Measurements from ENCODE around the gene TGFB2. TPM values are rescaled to one million over a fixed set of nuclear protein-coding genes. Genes with fewer than 3 reads are reported as not detected.

The TGFB2 gene
- total RNA-seq, 1 experiment from 2014 or later = not detected

DNA sequence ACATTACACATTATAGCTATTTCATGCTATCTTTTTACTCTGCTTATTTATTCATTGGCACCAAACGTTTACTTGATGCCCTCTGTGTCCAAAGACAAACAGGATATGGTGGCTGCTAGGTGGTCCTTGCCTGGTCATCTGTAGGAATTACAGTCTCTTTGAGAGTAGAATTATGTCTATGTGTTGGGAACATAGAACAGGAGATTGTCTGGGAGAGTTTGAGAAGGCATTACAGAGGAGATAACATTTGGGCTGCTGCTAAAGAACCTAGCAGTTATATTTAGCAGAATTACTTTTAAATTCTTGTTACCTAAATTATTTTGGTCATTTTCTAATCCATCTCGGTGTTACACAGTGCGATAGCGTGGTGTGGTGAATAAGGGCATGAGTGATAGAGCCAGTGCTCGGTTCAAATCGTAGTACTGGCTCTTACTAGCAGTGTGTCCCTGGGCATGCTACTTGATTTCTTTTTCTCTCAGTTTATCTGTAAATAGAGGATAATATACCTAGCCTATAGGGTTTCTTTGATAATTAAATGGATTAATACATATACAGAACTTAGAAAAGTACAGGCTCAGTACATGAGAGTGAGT, 39.6 kb upstream of the TGFB2 start:
- Histone ChIP-seq H3K27me3 (ENCODE audit: insufficient read depth, low read length) (no peaks in the 10 kb centered on the region), H2AFZ (ENCODE audit: low read length) (no peak overlapping the region), H2AK5ac (ENCODE audit: insufficient read length, low read length) (no peak overlapping the region), H3K14ac (ENCODE audit: insufficient read depth, low read length) (no peak overlapping the region), H4K20me1 (ENCODE audit: control insufficient read depth, insufficient read depth, insufficient read length) (no peaks in the 10 kb centered on the region), H3K23me2 (ENCODE audit: insufficient read length, low read depth, low read length, poor library complexity, severe bottlenecking) (no peaks in the 10 kb centered on the region), H3K79me1 (ENCODE audit: insufficient read depth, low read depth, low read length, poor library complexity, severe bottlenecking) (peaks cover 4% of the 10 kb centered on the region), H3T11ph (ENCODE audit: low read length) (no peak overlapping the region), H3K9me3 (ENCODE audit: control insufficient read depth, low read depth, low read length) (no peaks in the 10 kb centered on the region), H3K56ac (ENCODE audit: insufficient read length, low read depth, low read length) (no peak overlapping the region), H4K8ac (replicated peaks; ENCODE audit: insufficient read length, low read depth, low read length) (no peak overlapping the region), H3K27ac (ENCODE audit: insufficient read length, low read depth, low read length) (no peak overlapping the region), H2BK20ac (ENCODE audit: low read depth, low read length, poor library complexity, severe bottlenecking) (no peak overlapping the region), H2BK5ac (ENCODE audit: insufficient read length, low read length) (no peak overlapping the region), H2BK120ac (ENCODE audit: low read depth, low read length, poor library complexity, severe bottlenecking) (no peak overlapping the region), H4K91ac (ENCODE audit: insufficient read length, low read depth, low read length) (no peak overlapping the region), H3K4ac (ENCODE audit: low read depth, low read length) (no peak overlapping the region), H3K9ac (ENCODE audit: extremely low read depth, insufficient read length, low read length) (no peak overlapping the region), H4K5ac (ENCODE audit: insufficient read length, low read depth, low read length) (no peak overlapping the region), H3K23ac (ENCODE audit: insufficient read length, low read depth, low read length) (no peak overlapping the region), H3K18ac (ENCODE audit: insufficient read length, low read depth, low read length) (no peak overlapping the region), H3K4me1 (ENCODE audit: insufficient read depth, low read length) (peaks cover 2% of the 10 kb centered on the region; the same call in 1 of the 2 replicates), H3K4me2 (ENCODE audit: insufficient read depth, insufficient read length, low read length) (no peak overlapping the region), H2BK15ac (ENCODE audit: low read depth, low read length) (no peak overlapping the region), H2BK12ac (ENCODE audit: insufficient read length, low read depth, low read length) (no peak overlapping the region), H3K79me2 (ENCODE audit: insufficient read depth, low read length) (no peaks in the 10 kb centered on the region)
- Mint-ChIP-seq H3K36me3 (ENCODE audit: insufficient read depth in 1 of 3, low read depth in 3 of 3) (peaks cover 18 to 48% (median 44%) of the 10 kb centered on the region in 3 experiments; a peak in 6 of 7 replicates), H3K27me3 (ENCODE audit: low read depth) (no peaks in the 10 kb centered on the region), H3K4me1 (peaks cover 37 to 52% of the 10 kb centered on the region in 2 experiments), H3K4me3 (no peak overlapping the region), H3K9me3 (no peaks in the 10 kb centered on the region; a peak in 1 of 5 replicates), H3K27ac (peak overlapping the region in 2 of 3 experiments; percentile 30 to 63; a peak in 4 of 7 replicates)
- WGBS (ENCODE audit: extremely low coverage, insufficient read length, low lambda C conversion rate) = no CpG with 5 or more reads among the region's 6 CpGs
- DNase-seq = no peak
- TF ChIP-seq, protein P1, sequence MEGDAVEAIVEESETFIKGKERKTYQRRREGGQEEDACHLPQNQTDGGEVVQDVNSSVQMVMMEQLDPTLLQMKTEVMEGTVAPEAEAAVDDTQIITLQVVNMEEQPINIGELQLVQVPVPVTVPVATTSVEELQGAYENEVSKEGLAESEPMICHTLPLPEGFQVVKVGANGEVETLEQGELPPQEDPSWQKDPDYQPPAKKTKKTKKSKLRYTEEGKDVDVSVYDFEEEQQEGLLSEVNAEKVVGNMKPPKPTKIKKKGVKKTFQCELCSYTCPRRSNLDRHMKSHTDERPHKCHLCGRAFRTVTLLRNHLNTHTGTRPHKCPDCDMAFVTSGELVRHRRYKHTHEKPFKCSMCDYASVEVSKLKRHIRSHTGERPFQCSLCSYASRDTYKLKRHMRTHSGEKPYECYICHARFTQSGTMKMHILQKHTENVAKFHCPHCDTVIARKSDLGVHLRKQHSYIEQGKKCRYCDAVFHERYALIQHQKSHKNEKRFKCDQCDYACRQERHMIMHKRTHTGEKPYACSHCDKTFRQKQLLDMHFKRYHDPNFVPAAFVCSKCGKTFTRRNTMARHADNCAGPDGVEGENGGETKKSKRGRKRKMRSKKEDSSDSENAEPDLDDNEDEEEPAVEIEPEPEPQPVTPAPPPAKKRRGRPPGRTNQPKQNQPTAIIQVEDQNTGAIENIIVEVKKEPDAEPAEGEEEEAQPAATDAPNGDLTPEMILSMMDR (conservative IDR thresholded peaks at IDR 0.05) = no peak
